Measurements from ENCODE around the gene ATAD2B. TPM values are rescaled to one million over a fixed set of nuclear protein-coding genes. Genes with fewer than 3 reads are reported as not detected.
"Not testable (repeated sequence)": the region's sequence is repeated elsewhere in the genome, so short reads cannot be mapped to it uniquely, and the experiment has no call there.

ATAD2B gene
- total RNA-seq, 1 donor from 2014 or later = 46.8 TPM

- no peak for DNase-seq
Measured at GRCh38 chr2:23788100-23788499, 138.8 kb downstream of the ATAD2B start.

DNA sequence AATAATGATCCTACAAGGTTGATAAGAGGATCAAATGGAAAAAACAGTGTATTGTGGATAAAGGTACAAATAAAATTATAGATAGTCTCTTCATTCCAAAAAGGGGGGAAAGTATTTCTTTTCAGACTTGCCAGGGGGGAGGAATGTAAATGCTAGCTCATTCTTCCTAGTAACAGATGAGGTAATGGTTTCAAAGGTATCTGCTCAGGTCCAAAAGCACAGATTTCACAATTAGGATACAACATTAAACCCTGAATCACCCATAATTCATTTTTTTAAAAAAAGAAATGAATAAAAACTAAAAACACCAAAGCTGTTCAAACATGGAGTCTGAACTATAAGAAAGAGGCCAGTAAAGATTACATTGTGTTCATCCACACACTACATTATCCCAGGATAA, 142.0 kb downstream of the ATAD2B start:
- DNase-seq = no peak

GRCh38 chr2:23782646-23783045, 144.3 kb downstream of the ATAD2B start:
- DNase-seq = no peak

DNA sequence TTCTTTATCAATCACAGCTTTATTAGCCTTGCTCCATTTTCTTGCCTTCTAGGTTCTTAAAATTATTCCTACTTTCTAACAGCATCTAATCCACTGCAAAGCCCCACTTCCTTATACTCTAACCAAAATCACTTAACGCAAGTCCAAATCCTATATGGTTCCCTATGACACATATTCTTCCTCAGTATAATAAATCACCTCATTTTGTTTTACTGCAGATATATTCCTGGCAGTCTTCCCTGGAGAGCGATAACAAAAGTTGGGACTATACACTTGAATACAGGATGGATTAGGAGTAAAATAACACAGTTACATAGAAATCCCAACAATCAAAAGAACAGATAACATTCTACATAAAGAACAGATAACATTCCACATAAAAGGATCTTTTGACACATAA, 144.8 kb downstream of the ATAD2B start:
- no peak for DNase-seq

- not testable (repeated sequence) for DNase-seq
Measured at GRCh38 chr2:23780465-23780864, 146.5 kb downstream of the ATAD2B start.

DNA sequence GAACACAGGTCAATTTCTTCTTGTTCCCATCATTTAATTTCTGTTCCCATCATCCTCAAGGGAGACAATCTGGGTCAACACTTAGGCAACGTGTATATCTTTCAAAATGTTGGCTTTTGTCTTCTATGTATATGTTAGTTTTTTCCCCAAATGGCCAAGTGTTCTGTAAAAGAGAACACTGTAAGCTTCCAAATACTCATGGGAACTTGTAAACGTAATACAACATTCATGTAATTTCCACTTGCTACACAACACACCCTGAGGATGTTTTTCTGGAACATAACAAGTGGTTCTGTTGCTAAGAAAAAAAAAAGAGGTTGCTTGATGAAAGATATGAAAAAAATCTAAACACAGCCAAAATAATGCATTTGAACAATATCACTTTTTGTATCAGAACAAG, 149.1 kb downstream of the ATAD2B start:
- no peak for DNase-seq

GRCh38 chr2:23776021-23776420, 150.9 kb downstream of the ATAD2B start:
- DNase-seq = no peak

DNA sequence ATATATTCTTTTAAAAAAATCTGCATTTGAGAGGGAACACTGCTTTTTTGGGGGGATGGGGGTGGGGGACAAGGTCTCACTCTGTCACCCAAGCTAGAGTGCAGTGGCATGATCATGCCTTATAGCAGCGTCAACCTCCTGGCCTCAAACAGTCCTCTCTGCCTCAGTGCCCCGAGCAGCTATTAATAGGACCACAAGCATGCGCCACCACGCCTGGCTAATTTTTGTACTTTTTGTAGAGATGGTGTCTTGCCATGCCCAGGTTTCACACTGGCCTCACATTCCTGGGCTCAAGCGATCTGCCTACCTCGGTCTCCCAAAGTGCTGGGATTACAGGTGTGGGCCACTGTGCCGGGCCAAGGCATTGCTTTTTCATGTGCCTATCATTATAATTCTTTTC, 154.2 kb downstream of the ATAD2B start:
- no peak for DNase-seq

DNA sequence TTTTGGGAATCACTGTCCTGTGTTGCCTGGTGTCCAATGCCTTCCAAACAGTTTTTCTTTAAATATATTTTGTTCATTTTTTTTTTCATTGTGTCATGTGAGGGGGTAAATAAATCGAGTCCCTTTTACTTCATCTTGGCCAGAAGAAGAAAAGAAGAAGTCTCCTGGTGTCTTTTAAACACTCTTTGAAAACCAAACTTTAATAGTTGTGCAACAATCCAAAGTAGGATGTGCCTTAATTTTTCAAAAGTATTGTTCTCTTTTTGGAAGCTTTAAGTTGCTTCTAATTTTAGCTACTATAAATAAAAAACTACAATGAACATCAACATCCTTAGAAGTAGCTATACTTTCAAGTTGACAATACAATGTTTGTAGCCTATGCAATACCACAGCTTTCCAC, 154.9 kb downstream of the ATAD2B start:
- DNase-seq = no peak

- DNase-seq = no peak
Measured at GRCh38 chr2:23769364-23769763, 157.6 kb downstream of the ATAD2B start.

- no peak for DNase-seq
Measured at GRCh38 chr2:23767876-23768621, 158.9 kb downstream of the ATAD2B start.

DNA sequence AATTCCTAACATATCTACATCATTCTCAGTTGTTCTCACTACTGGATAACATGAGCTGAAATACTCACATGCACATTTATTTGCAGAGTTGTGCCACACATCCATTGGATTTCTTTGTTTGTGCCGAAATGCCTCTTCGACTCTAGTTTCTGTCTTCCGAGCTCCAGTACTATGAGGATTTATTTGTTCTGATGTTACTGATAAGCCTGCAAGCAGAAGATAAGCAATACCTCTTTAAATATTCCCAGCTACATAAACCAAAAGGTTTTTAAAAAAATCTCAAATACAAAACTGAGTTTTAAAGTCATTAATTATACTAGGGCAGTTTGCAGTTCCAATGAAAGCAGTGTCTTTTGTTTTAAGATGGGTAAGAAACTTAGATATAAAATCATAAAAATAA, 164.8 kb downstream of the ATAD2B start:
- DNase-seq = no peak

DNA sequence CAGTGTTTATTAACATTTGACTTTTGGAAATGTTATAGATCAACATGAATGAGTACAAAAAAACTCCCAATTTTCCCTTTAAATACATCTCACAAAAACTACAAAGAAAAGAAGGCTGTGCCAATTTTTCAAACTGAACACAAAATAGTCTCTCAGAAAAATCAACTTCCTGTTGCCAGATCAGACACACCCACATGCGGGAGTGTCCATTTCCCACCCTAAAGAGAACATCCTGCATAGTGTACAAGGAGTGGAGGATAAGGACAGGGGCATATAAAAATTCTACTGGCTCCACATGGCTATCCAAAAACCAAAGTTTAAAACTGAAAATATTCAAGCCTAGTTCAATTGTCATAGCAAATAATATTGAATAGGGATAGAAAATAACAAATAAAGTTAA, 165.3 kb downstream of the ATAD2B start:
- DNase-seq = no peak

DNA sequence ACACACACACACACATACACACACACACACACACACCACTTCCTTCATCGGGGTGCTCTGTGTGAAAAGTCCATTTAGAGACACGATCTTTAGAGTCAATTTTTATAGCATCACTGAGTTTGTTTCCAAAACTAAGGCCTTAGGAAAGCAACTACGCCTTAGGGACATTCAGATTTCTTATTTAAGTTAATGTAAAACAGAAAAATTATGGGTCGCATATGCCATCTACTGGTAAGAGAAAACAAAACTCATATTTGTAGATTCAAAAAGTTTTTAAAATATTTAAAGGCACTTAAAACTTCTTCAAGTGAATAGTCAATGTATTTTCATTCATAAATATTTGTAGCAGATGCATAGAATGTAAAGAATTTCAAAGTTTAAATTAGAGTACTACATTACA, 166.2 kb downstream of the ATAD2B start:
- DNase-seq = peak; percentile 89

- no peak for DNase-seq
Measured at GRCh38 chr2:23757686-23758433, 169.1 kb downstream of the ATAD2B start.

GRCh38 chr2:23756593-23757292, 170.2 kb downstream of the ATAD2B start:
- no peak for DNase-seq

DNA sequence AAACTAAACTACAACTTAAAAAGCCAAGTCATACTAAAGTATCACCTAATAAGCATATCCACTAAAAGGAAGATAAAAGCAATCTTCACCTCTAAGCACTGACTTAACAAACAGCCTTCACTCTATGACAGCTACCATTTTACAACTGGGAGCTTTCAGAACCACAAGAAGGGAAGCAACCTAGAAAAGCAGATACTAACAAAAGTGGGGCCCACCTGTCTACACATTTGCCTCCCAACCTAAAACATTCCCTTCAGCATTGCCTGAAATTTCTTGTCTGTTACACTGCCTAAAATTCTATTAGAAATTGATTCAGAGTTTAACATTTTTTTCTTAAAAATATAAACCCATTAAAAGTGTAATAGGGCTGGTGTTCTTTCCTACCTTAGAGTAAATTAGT, 172.0 kb downstream of the ATAD2B start:
- no peak for DNase-seq

- no peak for DNase-seq
Measured at GRCh38 chr2:23753291-23754010, 173.5 kb downstream of the ATAD2B start.

- no peak for DNase-seq
Measured at GRCh38 chr2:23751747-23752265, 175.1 kb downstream of the ATAD2B start.

- no peak for DNase-seq
Measured at GRCh38 chr2:23746141-23746863, 180.6 kb downstream of the ATAD2B start.

GRCh38 chr2:23745726-23746105, 181.2 kb downstream of the ATAD2B start:
- DNase-seq = peak; percentile 73

Measured in skin of body (tissue), 2 donors.